ENCODE results near the gene CLHC1. TPM values are rescaled to one million over a fixed set of nuclear protein-coding genes. Genes with fewer than 3 reads are reported as not detected.
"Not testable (repeated sequence)": the region's sequence is repeated elsewhere in the genome, so short reads cannot be mapped to it uniquely, and the experiment has no call there.

The CLHC1 gene
- total and polyA plus RNA-seq, 10 of the 15 experiments (the other 5 are each of a cell fraction or from before 2014, with no cell fraction given), result 2.6 to 6.8 (median 4.7) TPM

DNA sequence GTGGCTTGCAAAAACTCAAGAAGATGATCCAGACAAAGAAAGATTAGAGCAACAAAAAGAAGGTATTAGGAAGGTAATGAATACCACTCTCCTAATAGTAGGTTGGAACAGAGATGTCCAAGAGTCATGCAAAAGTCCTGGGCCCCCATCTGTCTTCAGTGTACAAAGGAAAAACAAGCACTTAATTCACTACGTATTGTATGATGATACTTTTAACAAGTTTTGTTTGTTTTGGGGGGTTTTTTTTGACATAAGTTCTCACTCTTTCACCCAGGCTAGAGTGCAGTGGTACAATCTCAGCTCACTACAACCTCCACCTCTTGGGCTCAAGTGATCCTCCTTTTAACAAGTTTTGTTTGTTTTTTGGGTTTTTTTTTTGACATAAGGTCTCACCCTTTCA lies 101.2 kb downstream of the CLHC1 start:
- peak overlapping the region; percentile 33 for H2AFZ ChIP-seq (ENCODE audit: control insufficient read depth, low read depth, low read length)
- no peaks in the 10 kb centered on the region for H3K27me3 ChIP-seq (replicated peaks in 1 of 2; ENCODE audit: control insufficient read depth in 2 of 2, insufficient read depth in 2 of 2, low read length in 1 of 2)
- ChIA-PET POLR2A (interaction anchor here (0.9 kb wide), 1 partner anchor 16 kb away, joined by 3 read pairs; no protein-coding TSS in a partner anchor), RAD21 (ENCODE audit: unreplicated experiment) (interaction anchor here (0.6 kb wide), 1 partner anchor 458 kb away, joined by 3 read pairs; no protein-coding TSS in a partner anchor), SMC1A (ENCODE audit: uncharacterized antibody, unreplicated experiment) (interaction anchor here (0.5 to 1.3 kb wide), 3 partner anchors 9 to 298 kb away, joined by 3 to 8 read pairs (median 3); no protein-coding TSS in a partner anchor), CTCF (interaction anchor here (0.5 to 1.2 kb wide), 2 partner anchors 117 to 451 kb away, joined by 3 read pairs; no protein-coding TSS in a partner anchor)
- H3K9ac ChIP-seq (ENCODE audit: control insufficient read depth, insufficient read depth, low read length), result no peak overlapping the region
- H4K20me1 ChIP-seq (ENCODE audit: control insufficient read depth, insufficient read depth), result no peaks in the 10 kb centered on the region
- ATAC-seq (no peak), DNase-seq (ENCODE audit: low read depth, low spot score) (no peak), FAIRE-seq (no peak)
- 50% methylated on average over 1 of the region's 1 CpG for WGBS (ENCODE audit: insufficient coverage, insufficient replicate concordance, low lambda C conversion rate, missing lambda C conversion rate)
- intact Hi-C loops (cut with micrococcal nuclease; ENCODE audit: unreplicated experiment) (no loop called here), in situ Hi-C loops (cut with MboI) (no loop called here)
- H3K79me2 ChIP-seq (ENCODE audit: control insufficient read depth, insufficient read depth, low read length), result no peaks in the 10 kb centered on the region
- no peak overlapping the region for H3K27ac ChIP-seq (ENCODE audit: control insufficient read depth, insufficient read depth)
- H3K9me3 ChIP-seq (replicated peaks; ENCODE audit: control insufficient read depth, insufficient read depth, low read length), result no peaks in the 10 kb centered on the region; the same call in 2 of the 3 replicates
- peaks cover 12% of the 10 kb centered on the region for H3K4me1 ChIP-seq (ENCODE audit: control insufficient read depth, insufficient read depth, low read length)
- no peak overlapping the region for H3K4me3 ChIP-seq
- no peak overlapping the region for H3K4me2 ChIP-seq (ENCODE audit: control insufficient read depth, insufficient read depth)
- H3K36me3 ChIP-seq (ENCODE audit: control insufficient read depth in 2 of 2, insufficient read depth in 2 of 2, low read length in 1 of 2), result no peaks in the 10 kb centered on the region
- TF ChIP-seq SMAD5 (IDR thresholded peaks at IDR 0.05; ENCODE audit: low read depth) (no peak), NR2F1 (conservative IDR thresholded peaks at IDR 0.05) (no peak), DPF2 (IDR thresholded peaks at IDR 0.05) (no peak), MEF2A (IDR thresholded peaks at IDR 0.05; ENCODE audit: insufficient read depth, low read depth, low read length) (no peak), ZNF274 (IDR thresholded peaks at IDR 0.05; ENCODE audit: insufficient read depth, insufficient read length) (no peak), ZNF622 (IDR thresholded peaks at IDR 0.05) (no peak)
- TF ChIP-seq, protein P1, sequence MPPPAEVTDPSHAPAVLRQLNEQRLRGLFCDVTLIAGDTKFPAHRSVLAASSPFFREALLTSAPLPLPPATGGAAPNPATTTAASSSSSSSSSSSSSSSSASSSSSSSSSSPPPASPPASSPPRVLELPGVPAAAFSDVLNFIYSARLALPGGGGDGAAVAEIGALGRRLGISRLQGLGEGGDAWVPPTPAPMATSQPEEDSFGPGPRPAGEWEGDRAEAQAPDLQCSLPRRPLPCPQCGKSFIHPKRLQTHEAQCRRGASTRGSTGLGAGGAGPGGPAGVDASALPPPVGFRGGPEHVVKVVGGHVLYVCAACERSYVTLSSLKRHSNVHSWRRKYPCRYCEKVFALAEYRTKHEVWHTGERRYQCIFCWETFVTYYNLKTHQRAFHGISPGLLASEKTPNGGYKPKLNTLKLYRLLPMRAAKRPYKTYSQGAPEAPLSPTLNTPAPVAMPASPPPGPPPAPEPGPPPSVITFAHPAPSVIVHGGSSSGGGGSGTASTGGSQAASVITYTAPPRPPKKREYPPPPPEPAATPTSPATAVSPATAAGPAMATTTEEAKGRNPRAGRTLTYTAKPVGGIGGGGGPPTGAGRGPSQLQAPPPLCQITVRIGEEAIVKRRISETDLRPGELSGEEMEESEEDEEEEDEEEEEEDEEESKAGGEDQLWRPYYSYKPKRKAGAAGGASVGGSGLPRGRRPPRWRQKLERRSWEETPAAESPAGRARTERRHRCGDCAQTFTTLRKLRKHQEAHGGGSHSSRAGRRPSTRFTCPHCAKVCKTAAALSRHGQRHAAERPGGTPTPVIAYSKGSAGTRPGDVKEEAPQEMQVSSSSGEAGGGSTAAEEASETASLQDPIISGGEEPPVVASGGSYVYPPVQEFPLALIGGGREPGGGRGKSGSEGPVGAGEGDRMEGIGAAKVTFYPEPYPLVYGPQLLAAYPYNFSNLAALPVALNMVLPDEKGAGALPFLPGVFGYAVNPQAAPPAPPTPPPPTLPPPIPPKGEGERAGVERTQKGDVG (CRISPR knock-in tag; IDR thresholded peaks at IDR 0.05), result no peak
- no TSS peak for BruUV-seq (replicated peaks)

GRCh38 chr2:55126643-55127042 lies 105.5 kb downstream of the CLHC1 start:
- H3K27me3 ChIP-seq (replicated peaks in 1 of 2; ENCODE audit: control insufficient read depth in 2 of 2, insufficient read depth in 2 of 2, low read length in 1 of 2); CTCF ChIA-PET: not testable (repeated sequence)

More at GRCh38 chr2:55126643-55127042, 105.5 kb downstream of the CLHC1 start:
- SMC1A ChIA-PET (ENCODE audit: uncharacterized antibody, unreplicated experiment), result interaction anchor here (0.5 to 0.9 kb wide), 3 partner anchors 26 to 157 kb away, joined by 3 to 4 read pairs (median 3); no protein-coding TSS in a partner anchor
- H3K27ac ChIP-seq (ENCODE audit: control insufficient read depth, insufficient read depth); H3K4me2 ChIP-seq (ENCODE audit: control insufficient read depth, insufficient read depth); H3K9me3 ChIP-seq (replicated peaks; ENCODE audit: control insufficient read depth, insufficient read depth, low read length); H3K4me1 ChIP-seq (ENCODE audit: control insufficient read depth, insufficient read depth, low read length); intact Hi-C loops (cut with micrococcal nuclease; ENCODE audit: unreplicated experiment); H3K79me2 ChIP-seq (ENCODE audit: control insufficient read depth, insufficient read depth, low read length); H2AFZ ChIP-seq (ENCODE audit: control insufficient read depth, low read depth, low read length); ATAC-seq; H3K36me3 ChIP-seq (ENCODE audit: control insufficient read depth in 2 of 2, insufficient read depth in 2 of 2, low read length in 1 of 2); DNase-seq (ENCODE audit: low read depth, low spot score); H3K9ac ChIP-seq (ENCODE audit: control insufficient read depth, insufficient read depth, low read length); FAIRE-seq; in situ Hi-C loops (cut with MboI); H4K20me1 ChIP-seq (ENCODE audit: control insufficient read depth, insufficient read depth); BruUV-seq (replicated peaks); H3K4me3 ChIP-seq; POLR2A ChIA-PET: not testable (repeated sequence)
- RAD21 ChIA-PET (ENCODE audit: unreplicated experiment), result interaction anchor here (1.3 kb wide), 1 partner anchor 26 kb away, joined by 3 read pairs; no protein-coding TSS in a partner anchor
- 58% methylated on average over 4 of the region's 4 CpGs for WGBS (ENCODE audit: insufficient coverage, insufficient replicate concordance, low lambda C conversion rate, missing lambda C conversion rate)
